ENCODE measurements around the gene SLC35G6. TPM values are rescaled to one million over a fixed set of nuclear protein-coding genes. Genes with fewer than 3 reads are reported as not detected.

The SLC35G6 gene
- total and polyA plus RNA-seq, 2 of the 13 experiments (the other 11 are each of a cell fraction or from before 2014, with no cell fraction given): 0.07 TPM; not detected in 1

DNA sequence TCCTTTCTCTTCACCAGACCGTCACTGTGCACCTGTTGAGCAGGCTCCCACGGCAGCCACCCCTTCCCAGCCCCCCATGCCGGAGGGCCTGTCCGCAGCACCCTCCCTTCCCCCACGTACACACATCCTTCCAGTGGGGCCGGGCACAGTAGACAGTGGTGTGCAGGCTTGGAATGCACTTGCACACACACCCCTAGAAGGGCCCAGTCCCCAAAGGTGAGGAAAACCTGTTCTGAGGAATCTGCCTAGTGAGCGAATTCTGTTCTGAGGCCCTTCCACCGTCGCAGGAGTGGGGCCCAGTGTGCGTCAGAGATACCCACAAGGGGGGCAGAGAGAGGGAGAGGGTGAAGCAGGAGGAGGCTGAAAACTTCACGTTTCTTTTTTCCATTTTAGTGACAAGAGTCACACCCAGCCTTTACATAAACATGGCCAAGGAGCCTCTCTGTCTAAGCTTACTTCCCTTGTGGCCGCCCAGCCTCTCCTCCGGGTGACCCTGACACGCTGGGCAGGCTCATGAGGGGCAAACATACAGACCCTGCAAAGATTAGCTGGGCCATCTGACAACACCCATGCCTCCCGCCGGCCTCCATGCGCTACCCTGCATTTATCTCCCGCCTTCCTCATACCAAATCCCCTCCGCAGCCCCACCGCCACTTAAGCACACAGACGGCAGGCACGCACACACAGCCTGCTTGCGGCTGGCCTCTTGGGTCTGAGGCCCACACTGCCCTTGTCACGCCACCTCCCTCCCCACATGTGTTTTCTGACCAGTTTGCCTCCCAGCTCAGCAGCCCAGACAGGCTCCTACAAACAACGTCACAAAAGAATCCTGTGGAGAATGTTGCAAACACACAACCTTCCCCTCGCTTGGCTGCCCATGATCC is 3.6 kb upstream of the SLC35G6 start (continued):
- TF ChIP-seq, protein P1, sequence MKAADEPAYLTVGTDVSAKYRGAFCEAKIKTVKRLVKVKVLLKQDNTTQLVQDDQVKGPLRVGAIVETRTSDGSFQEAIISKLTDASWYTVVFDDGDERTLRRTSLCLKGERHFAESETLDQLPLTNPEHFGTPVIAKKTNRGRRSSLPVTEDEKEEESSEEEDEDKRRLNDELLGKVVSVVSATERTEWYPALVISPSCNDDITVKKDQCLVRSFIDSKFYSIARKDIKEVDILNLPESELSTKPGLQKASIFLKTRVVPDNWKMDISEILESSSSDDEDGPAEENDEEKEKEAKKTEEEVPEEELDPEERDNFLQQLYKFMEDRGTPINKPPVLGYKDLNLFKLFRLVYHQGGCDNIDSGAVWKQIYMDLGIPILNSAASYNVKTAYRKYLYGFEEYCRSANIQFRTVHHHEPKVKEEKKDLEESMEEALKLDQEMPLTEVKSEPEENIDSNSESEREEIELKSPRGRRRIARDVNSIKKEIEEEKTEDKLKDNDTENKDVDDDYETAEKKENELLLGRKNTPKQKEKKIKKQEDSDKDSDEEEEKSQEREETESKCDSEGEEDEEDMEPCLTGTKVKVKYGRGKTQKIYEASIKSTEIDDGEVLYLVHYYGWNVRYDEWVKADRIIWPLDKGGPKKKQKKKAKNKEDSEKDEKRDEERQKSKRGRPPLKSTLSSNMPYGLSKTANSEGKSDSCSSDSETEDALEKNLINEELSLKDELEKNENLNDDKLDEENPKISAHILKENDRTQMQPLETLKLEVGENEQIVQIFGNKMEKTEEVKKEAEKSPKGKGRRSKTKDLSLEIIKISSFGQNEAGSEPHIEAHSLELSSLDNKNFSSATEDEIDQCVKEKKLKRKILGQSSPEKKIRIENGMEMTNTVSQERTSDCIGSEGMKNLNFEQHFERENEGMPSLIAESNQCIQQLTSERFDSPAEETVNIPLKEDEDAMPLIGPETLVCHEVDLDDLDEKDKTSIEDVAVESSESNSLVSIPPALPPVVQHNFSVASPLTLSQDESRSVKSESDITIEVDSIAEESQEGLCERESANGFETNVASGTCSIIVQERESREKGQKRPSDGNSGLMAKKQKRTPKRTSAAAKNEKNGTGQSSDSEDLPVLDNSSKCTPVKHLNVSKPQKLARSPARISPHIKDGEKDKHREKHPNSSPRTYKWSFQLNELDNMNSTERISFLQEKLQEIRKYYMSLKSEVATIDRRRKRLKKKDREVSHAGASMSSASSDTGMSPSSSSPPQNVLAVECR (CRISPR knock-in tag; IDR thresholded peaks at IDR 0.05; ENCODE audit: borderline replicate concordance): peak; percentile 38; the same call in 1 of the 2 replicates
- TF ChIP-seq, protein P2, sequence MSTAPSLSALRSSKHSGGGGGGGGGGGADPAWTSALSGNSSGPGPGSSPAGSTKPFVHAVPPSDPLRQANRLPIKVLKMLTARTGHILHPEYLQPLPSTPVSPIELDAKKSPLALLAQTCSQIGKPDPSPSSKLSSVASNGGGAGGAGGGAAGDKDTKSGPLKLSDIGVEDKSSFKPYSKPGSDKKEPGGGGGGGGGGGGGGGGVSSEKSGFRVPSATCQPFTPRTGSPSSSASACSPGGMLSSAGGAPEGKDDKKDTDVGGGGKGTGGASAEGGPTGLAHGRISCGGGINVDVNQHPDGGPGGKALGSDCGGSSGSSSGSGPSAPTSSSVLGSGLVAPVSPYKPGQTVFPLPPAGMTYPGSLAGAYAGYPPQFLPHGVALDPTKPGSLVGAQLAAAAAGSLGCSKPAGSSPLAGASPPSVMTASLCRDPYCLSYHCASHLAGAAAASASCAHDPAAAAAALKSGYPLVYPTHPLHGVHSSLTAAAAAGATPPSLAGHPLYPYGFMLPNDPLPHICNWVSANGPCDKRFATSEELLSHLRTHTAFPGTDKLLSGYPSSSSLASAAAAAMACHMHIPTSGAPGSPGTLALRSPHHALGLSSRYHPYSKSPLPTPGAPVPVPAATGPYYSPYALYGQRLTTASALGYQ (CRISPR knock-in tag; IDR thresholded peaks at IDR 0.05): no peak
- TF ChIP-seq ZNF224 (CRISPR knock-in tag; IDR thresholded peaks at IDR 0.05) (no peak), RFXAP (CRISPR knock-in tag; IDR thresholded peaks at IDR 0.05; ENCODE audit: borderline replicate concordance) (no peak), STAT6 (CRISPR knock-in tag; IDR thresholded peaks at IDR 0.05; ENCODE audit: borderline replicate concordance) (no peak), NR3C1 (CRISPR knock-in tag; IDR thresholded peaks at IDR 0.05) (no peak), FIP1L1 (IDR thresholded peaks at IDR 0.05; ENCODE audit: borderline replicate concordance, insufficient read depth, low read depth, low read length) (no peak), BORCS8-MEF2B (CRISPR knock-in tag; IDR thresholded peaks at IDR 0.05) (no peak), ZNF205 (CRISPR knock-in tag; IDR thresholded peaks at IDR 0.05) (no peak), JDP2 (CRISPR knock-in tag; IDR thresholded peaks at IDR 0.05; ENCODE audit: borderline replicate concordance) (no peak), ARNTL (CRISPR knock-in tag; IDR thresholded peaks at IDR 0.05) (peak; percentile 59; the same call in 1 of the 2 replicates), YEATS2 (CRISPR knock-in tag; IDR thresholded peaks at IDR 0.05; ENCODE audit: borderline replicate concordance) (0 out of 2 replicates have a peak, but pooled peaks have one; percentile 35), ARHGAP35 (CRISPR knock-in tag; IDR thresholded peaks at IDR 0.05; ENCODE audit: borderline replicate concordance) (no peak), ZFP37 (CRISPR knock-in tag; IDR thresholded peaks at IDR 0.05; ENCODE audit: borderline replicate concordance) (no peak), GZF1 (CRISPR knock-in tag; IDR thresholded peaks at IDR 0.05) (no peak), KLF15 (CRISPR knock-in tag; IDR thresholded peaks at IDR 0.05; ENCODE audit: borderline replicate concordance) (no peak)
- TF ChIP-seq, protein P3, sequence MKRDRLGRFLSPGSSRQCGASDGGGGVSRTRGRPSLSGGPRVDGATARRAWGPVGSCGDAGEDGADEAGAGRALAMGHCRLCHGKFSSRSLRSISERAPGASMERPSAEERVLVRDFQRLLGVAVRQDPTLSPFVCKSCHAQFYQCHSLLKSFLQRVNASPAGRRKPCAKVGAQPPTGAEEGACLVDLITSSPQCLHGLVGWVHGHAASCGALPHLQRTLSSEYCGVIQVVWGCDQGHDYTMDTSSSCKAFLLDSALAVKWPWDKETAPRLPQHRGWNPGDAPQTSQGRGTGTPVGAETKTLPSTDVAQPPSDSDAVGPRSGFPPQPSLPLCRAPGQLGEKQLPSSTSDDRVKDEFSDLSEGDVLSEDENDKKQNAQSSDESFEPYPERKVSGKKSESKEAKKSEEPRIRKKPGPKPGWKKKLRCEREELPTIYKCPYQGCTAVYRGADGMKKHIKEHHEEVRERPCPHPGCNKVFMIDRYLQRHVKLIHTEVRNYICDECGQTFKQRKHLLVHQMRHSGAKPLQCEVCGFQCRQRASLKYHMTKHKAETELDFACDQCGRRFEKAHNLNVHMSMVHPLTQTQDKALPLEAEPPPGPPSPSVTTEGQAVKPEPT (CRISPR knock-in tag; IDR thresholded peaks at IDR 0.05; ENCODE audit: low read depth): no peak

Data from HepG2 (cell line).